ENCODE results near the gene NTN4.
"Not testable (repeated sequence)": the region's sequence is repeated elsewhere in the genome, so short reads cannot be mapped to it uniquely, and the experiment has no call there.

NTN4 gene

DNA sequence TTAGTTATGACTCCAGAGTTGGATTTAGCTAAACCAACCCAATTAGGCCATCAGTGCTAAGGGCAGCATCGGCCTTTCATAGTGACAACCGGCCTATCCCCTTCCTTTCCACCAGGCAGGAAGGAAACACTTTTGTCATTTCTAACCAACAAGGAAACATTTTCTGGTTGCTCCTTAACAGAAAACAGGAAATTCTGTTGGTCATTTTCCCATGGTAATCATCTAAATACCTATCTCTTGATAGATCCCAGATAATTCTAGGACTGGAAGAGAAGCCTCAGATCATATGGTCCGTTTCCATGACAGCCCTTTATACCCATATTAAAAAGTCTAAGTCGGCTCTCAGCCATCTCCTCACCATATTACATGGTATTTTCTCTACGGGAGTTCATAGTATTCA is 160.1 kb downstream of the NTN4 start:
- no peak for TF ChIP-seq JUND (IDR thresholded peaks at IDR 0.05; ENCODE audit: low read depth)
- no peak for DNase-seq (ENCODE audit: low read depth in 1 of 2, low spot score in 1 of 2)
- in situ Hi-C loops (cut with HindIII; ENCODE audit: low pct_unique_long_range_greater_than_20kb, low sequenced_read_pairs): no loop called here

DNA sequence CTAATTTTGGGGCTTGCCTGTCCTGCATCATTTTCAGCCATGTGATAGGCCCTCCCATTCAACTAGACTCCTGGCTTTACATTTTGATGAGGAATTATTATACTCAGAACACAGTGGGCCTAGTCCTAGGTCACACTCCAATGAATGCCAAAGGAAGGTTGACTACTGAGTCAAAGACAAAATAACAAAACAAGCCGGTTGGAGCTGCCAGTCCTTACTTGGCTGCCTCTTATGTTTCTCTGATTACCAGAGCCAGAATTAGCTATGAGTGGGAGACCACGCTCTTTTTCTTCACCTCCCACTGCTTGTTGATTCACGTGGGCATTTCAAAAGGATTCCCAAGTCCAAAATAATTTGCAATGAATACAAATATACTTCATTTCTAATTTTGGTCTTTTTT is 161.2 kb downstream of the NTN4 start:
- no peak for DNase-seq (ENCODE audit: low read depth in 1 of 2, low spot score in 1 of 2)
- in situ Hi-C loops (cut with HindIII; ENCODE audit: low pct_unique_long_range_greater_than_20kb, low sequenced_read_pairs): no loop called here

DNA sequence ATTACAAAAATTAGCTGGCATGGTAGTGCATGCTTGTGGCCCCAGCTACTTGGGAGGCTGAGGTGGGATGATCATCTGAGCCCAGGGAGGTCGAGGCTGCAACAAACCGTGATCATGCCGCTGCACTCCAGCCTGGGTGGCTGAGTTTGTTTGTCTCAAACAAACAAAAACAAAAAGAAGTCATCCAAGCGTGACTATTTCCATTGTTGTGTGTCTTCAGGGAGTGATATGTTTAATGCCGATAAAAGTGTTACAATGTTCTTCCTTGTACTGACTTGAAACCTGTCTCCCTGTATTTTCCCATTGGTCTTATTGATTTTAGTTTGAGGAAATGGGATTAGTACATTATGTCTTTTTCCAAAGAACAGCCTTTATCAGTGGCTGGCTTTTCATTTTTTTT is 163.7 kb downstream of the NTN4 start:
- in situ Hi-C loops (cut with HindIII; ENCODE audit: low pct_unique_long_range_greater_than_20kb, low sequenced_read_pairs): no loop called here
- DNase-seq (ENCODE audit: low read depth in 1 of 2, low spot score in 1 of 2): peak in 1 of 2 experiments; percentile 46
- TF ChIP-seq JUND (IDR thresholded peaks at IDR 0.05; ENCODE audit: low read depth): no peak

More for the DNA sequence above, 161.2 kb downstream of the NTN4 start:
- no peak for TF ChIP-seq JUND (IDR thresholded peaks at IDR 0.05; ENCODE audit: low read depth)

DNA sequence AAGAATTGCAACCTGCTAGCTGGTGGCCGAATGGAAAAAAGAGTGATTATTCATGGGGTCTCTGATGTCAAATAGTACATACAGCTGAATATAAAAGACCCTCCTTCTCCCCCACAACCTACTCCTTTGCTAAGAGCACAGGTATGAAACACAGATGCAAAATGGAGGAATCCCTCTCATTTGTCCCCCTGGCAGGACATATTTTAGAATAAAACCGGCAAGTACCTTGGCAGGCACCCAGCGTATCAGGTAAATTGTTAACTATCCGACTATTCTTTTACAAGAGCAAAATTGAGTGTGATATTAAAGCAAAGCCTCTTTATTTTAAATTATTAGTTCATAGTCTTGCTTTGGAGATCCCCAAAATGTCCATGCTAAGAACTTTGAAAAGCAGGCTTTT is 165.6 kb downstream of the NTN4 start:
- no peak for TF ChIP-seq JUND (IDR thresholded peaks at IDR 0.05; ENCODE audit: low read depth)
- in situ Hi-C loops (cut with HindIII; ENCODE audit: low pct_unique_long_range_greater_than_20kb, low sequenced_read_pairs): no loop called here

DNA sequence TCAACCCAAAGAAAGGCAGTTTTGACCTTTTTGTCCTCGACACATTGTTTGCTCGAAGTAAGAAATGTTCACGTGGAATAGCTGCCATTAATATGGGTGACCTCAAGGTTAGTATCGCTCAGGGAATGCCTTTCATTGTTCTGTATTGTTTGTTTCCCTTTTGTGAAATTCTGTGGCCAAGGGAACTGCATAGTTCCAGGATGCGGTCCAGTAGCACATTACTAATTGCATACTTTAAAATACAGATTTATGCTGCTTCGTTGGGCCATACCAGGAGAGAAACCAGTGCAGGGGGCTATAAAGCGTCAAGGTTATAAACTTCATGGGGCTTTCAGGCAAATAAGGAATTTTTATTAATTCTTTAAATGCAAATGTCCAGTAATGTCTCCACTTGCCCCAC is 166.0 kb downstream of the NTN4 start:
- in situ Hi-C loops (cut with HindIII; ENCODE audit: low pct_unique_long_range_greater_than_20kb, low sequenced_read_pairs): no loop called here

More for the DNA sequence above, 165.6 kb downstream of the NTN4 start:
- no peak for DNase-seq (ENCODE audit: low read depth in 1 of 2, low spot score in 1 of 2)

DNA sequence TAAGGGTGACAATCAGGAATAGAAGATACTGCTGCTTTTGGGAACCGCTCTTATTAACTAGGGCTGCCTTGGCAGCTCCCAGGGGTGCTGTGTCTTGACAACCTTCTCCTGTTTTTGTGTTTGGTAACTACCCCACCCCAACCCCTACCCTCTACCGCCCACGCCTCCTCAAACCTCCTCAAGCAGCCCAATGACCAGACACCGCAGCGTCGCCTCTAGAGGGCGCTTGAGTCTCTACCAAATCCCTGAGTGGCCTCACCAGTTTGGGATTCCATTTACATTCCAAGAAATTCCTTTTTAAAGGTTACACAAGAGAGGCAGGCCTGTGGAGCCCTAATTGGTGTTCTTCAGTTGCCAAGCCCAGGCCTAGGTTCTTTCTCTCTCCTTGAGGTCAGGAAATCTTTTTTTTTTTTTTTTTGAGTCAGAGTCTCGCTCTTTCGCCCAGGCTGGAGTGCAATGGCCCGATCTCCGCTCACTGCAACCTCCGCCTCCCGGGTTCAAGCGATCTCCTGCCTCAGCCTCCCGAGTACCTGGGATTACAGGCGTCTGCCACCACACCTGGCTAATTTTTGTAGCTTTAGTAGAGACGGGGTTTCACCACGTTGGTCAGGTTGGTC is 166.9 kb downstream of the NTN4 start:
- in situ Hi-C loops (cut with HindIII; ENCODE audit: low pct_unique_long_range_greater_than_20kb, low sequenced_read_pairs): no loop called here
- TF ChIP-seq JUND (IDR thresholded peaks at IDR 0.05; ENCODE audit: low read depth): no peak
- DNase-seq (ENCODE audit: low read depth in 1 of 2, low spot score in 1 of 2): peak; percentile 63 to 94

More for the DNA sequence above, 166.0 kb downstream of the NTN4 start:
- TF ChIP-seq JUND (IDR thresholded peaks at IDR 0.05; ENCODE audit: low read depth): no peak
- DNase-seq (ENCODE audit: low read depth in 1 of 2, low spot score in 1 of 2): no peak

DNA sequence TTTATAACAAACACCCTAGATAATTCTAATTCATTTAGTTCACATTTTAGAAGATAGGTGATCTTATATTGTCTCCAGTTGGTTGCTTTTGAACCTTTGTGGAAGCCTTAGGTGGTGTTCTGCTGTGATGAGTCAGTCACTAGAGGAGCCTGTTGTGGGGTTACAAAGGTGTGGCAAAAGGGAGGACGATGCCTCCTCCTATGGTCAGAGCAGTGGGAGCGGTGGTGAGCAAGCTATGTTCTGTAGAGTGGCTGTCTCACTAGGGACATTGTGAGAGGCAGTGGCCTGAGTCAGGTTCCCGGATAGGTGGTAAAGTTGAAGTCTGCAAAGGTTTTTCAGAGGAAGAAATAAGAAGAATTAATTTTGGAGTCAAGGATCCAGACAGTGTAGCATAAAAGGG is 167.7 kb downstream of the NTN4 start:
- in situ Hi-C loops (cut with HindIII; ENCODE audit: low pct_unique_long_range_greater_than_20kb, low sequenced_read_pairs): no loop called here
- DNase-seq (ENCODE audit: low read depth in 1 of 2, low spot score in 1 of 2): no peak
- no peak for TF ChIP-seq JUND (IDR thresholded peaks at IDR 0.05; ENCODE audit: low read depth)

DNA sequence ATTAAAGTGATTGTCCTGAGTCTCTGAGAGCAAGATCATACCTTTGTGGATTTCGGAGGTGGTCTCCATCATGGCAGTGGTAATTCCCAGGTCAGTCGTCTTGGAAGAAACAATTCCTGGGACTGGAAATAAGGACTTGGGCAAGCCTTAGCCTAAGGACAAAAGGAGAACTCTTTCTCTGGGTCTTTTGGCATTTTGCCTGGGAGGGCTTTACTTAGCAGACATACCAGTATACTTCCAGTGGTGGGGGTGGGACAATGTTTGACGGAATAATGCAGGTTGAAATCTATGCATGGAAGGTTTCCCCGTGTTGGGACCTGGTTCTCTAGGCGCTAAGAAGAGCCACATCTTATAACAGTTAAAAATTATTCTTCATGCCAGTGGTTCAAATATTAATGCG is 168.8 kb downstream of the NTN4 start:
- no peak for DNase-seq (ENCODE audit: low read depth in 1 of 2, low spot score in 1 of 2)
- in situ Hi-C loops (cut with HindIII; ENCODE audit: low pct_unique_long_range_greater_than_20kb, low sequenced_read_pairs): no loop called here
- no peak for TF ChIP-seq JUND (IDR thresholded peaks at IDR 0.05; ENCODE audit: low read depth)

DNA sequence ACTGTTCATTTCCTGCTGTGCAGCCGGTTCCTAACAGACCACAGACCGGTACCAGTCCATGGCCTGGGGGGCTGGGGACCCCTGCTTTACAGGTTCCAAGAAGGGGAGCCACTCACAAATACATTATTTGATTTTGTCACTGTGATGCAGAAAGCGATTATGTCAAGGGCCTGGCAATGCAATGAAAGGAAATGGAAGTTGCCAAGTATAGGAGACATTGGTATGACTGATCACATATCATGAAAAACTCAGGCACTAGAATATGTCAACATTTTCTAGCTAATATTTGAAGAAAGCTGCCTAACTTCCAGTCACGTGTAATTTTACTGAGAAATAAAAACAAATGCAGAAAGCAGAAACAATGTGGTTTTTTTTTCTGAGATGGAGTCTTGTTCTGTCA is 170.4 kb downstream of the NTN4 start:
- no peak for DNase-seq (ENCODE audit: low read depth in 1 of 2, low spot score in 1 of 2)
- TF ChIP-seq JUND (IDR thresholded peaks at IDR 0.05; ENCODE audit: low read depth): no peak
- in situ Hi-C loops (cut with HindIII; ENCODE audit: low pct_unique_long_range_greater_than_20kb, low sequenced_read_pairs): no loop called here

DNA sequence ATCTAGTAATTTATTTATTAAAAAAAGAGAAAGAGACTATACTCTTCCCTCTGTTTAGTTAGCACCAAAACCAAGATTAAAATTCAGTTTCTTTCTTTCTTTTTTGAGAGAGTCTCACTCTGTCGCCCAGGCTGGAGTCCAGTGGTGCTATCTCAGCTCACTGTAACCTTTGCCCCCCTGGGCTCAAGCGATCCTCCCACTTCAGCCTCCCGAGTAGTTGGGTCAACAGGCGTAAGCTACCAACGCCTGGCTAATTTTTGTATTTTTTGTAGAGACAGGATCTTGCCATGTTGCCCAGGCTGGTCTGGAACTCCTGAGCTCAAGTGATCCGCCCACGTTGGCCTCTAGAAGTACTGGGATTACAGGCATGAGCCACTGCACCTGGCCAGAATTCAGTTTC is 174.1 kb downstream of the NTN4 start:
- in situ Hi-C loops (cut with HindIII; ENCODE audit: low pct_unique_long_range_greater_than_20kb, low sequenced_read_pairs); DNase-seq (ENCODE audit: low read depth in 1 of 2, low spot score in 1 of 2): not testable (repeated sequence)

DNA sequence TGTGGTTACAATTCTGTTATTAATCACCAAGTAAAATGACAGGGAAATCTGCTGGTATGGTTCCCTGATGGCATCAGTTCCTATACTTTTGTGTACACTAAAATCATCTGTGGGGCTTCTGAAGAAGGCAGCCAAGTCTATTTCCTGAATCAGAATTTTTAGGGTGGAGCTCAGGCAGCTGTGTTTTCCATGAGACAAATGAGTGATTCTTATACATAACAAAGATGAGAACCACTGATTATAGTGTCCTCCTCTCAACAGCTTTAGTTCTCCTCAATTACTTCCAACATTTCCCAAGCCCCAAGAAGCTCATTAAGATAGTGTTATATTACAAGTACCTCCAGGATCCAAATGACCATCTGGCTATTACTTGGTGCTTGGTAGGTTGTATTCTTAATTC is 174.8 kb downstream of the NTN4 start:
- no peak for DNase-seq (ENCODE audit: low read depth in 1 of 2, low spot score in 1 of 2)
- in situ Hi-C loops (cut with HindIII; ENCODE audit: low pct_unique_long_range_greater_than_20kb, low sequenced_read_pairs): no loop called here
- TF ChIP-seq JUND (IDR thresholded peaks at IDR 0.05; ENCODE audit: low read depth): no peak

DNA sequence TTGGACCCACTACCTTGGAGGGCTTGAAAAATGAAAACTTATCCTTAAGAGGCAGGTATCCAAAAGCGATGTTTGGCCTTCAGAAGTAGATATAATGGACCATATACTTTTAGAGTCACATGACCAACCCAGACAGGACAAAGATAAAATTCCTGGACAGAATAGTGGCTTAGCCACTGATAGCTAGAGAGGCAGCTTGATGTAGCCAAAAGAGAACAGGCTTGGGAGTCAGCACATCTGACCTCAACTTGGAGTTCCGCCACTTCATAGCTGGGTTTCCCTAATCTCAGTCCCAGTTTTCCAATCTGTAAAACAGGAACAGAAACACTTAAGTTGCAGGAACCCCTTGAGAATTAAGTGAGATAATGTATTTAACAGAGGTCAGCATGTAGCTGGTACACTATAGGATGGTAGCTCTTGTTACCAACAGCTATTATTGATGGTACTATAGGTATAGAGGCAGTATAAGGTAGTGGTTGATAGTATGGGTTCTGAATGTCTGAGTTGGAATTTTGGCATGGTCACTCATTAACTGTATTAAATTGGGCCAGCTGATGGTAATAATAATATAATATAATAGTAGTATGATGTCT is 176.1 kb downstream of the NTN4 start:
- DNase-seq (ENCODE audit: low read depth in 1 of 2, low spot score in 1 of 2): no peak
- in situ Hi-C loops (cut with HindIII; ENCODE audit: low pct_unique_long_range_greater_than_20kb, low sequenced_read_pairs): no loop called here
- TF ChIP-seq JUND (IDR thresholded peaks at IDR 0.05; ENCODE audit: low read depth): no peak

DNA sequence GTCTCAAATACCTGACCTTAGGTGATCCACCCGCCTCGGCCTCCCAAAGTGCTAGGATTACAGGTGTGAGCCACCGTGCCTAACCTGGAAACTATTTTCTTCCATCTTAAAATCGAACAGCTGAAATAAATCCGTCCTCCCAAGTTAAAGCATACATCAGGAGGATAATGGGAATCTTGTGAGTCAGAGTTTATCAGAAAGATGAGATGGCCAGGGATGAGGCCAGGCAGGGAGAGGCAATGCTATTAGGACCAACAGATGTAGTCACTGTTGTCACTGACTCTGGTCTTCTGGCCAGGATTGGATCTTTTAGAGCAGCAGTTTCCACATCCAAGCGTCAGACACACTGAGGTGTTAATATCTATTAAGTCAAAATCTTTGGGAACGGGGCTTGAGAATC is 177.5 kb downstream of the NTN4 start:
- no peak for DNase-seq (ENCODE audit: low read depth in 1 of 2, low spot score in 1 of 2)
- in situ Hi-C loops (cut with HindIII; ENCODE audit: low pct_unique_long_range_greater_than_20kb, low sequenced_read_pairs): no loop called here
- TF ChIP-seq JUND (IDR thresholded peaks at IDR 0.05; ENCODE audit: low read depth): no peak

Data from T47D (cell line).